WERI-Rb-1 (cell line): ENCODE measurements around the gene IGF2.
A peak's percentile ranks its signal among the peaks of the same experiment; 100 is the strongest.

Experiments used
- DNase-seq: peaks from one replicate; pipeline ENCODE4 v3.0.0-alpha.2; 2020
- H3K27ac ChIP-seq: fragments of 250-450 bp; sonication (Bioruptor Pico); 2 replicates; pipeline ENCODE4 v1.5.1; 2020; ENCODE audit warnings: mild to moderate bottlenecking, moderate library complexity
- H3K27me3 ChIP-seq: fragments of 250-450 bp; sonication (Bioruptor Pico); 2 replicates; pipeline ENCODE4 v1.5.1; 2021; ENCODE audit warnings: mild to moderate bottlenecking, low read depth, moderate library complexity; ENCODE audit not compliant: insufficient read depth, severe bottlenecking
- H3K36me3 ChIP-seq: fragments of 250-450 bp; sonication (Bioruptor Pico); 2 replicates; pipeline ENCODE4 v1.5.1; 2020; ENCODE audit warnings: mild to moderate bottlenecking, moderate library complexity
- H3K4me3 ChIP-seq: 2 replicates; pipeline ENCODE4 v1.5.1; 2011; ENCODE audit warnings: low read depth, mild to moderate bottlenecking, control low read depth, low read length
- H3K9me3 ChIP-seq: fragments of 250-450 bp; sonication (Bioruptor Pico); 2 replicates; pipeline ENCODE4 v1.5.1; 2021; ENCODE audit warnings: mild to moderate bottlenecking, moderate library complexity; ENCODE audit not compliant: severe bottlenecking
- TF ChIP-seq, protein P1 (sequence below): IDR thresholded peaks from 2 replicates; pipeline ENCODE4 v1.5.1; 2011; ENCODE audit warnings: low read depth, mild to moderate bottlenecking, control low read depth, inconsistent platforms, low read length

The IGF2 gene

DNA sequence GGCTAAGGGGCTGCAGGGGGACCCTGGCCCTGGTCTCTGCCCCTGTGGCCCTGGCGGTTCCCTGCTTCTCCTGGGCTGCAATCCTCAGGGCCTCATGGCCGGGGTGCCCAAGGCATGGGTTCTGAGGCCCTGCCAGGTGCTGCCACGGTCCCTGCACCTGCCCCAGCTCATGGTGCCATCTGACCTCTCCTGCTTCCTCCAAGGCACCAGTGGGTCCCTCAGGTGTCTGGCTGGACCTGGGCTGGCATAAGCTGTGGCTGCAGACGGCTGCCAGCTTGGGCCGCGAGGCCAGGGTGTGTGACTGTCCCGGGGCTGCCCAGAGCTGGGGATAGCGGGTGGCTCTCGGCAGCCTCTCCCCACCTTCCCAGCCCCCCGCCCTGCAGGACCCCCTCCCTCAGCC is 19.8 kb upstream of the IGF2 start:
- peaks cover 77% of the 10 kb centered on the region for H3K27me3 ChIP-seq

DNA sequence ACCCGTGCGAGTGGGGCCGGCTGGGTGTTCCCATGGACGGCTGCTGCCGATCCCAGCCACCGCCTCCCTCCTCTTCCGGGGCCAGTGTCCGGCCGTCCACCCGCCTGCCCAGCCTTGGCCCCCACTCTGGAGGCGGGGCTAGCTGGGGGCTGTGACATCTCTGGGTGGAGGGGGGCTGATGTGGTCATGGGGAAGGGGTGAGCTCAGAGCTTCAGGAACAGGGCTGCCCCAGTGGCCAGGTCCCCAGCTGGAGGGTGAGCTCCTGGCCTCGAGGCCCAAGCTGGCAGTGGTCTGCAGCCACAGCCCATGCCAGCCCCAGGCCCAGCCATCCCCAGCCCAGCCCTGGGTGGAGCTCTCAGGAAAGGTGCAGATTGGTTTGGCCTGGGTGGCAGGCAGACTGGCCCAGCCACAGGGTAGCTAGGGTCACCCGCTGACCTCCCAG is 19.1 kb upstream of the IGF2 start:
- Histone ChIP-seq H3K36me3 (no peaks in the 10 kb centered on the region), H3K4me3 (no peak overlapping the region), H3K27me3 (peaks cover 81% of the 10 kb centered on the region), H3K27ac (no peak overlapping the region), H3K9me3 (no peaks in the 10 kb centered on the region)
- TF ChIP-seq, protein P1, sequence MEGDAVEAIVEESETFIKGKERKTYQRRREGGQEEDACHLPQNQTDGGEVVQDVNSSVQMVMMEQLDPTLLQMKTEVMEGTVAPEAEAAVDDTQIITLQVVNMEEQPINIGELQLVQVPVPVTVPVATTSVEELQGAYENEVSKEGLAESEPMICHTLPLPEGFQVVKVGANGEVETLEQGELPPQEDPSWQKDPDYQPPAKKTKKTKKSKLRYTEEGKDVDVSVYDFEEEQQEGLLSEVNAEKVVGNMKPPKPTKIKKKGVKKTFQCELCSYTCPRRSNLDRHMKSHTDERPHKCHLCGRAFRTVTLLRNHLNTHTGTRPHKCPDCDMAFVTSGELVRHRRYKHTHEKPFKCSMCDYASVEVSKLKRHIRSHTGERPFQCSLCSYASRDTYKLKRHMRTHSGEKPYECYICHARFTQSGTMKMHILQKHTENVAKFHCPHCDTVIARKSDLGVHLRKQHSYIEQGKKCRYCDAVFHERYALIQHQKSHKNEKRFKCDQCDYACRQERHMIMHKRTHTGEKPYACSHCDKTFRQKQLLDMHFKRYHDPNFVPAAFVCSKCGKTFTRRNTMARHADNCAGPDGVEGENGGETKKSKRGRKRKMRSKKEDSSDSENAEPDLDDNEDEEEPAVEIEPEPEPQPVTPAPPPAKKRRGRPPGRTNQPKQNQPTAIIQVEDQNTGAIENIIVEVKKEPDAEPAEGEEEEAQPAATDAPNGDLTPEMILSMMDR: no peak
- DNase-seq: no peak

More for the DNA sequence above, 19.8 kb upstream of the IGF2 start:
- TF ChIP-seq, protein P1: no peak
- H3K27ac ChIP-seq: no peak overlapping the region
- no peak overlapping the region for H3K4me3 ChIP-seq
- H3K36me3 ChIP-seq: no peaks in the 10 kb centered on the region
- H3K9me3 ChIP-seq: no peaks in the 10 kb centered on the region
- DNase-seq: no peak

DNA sequence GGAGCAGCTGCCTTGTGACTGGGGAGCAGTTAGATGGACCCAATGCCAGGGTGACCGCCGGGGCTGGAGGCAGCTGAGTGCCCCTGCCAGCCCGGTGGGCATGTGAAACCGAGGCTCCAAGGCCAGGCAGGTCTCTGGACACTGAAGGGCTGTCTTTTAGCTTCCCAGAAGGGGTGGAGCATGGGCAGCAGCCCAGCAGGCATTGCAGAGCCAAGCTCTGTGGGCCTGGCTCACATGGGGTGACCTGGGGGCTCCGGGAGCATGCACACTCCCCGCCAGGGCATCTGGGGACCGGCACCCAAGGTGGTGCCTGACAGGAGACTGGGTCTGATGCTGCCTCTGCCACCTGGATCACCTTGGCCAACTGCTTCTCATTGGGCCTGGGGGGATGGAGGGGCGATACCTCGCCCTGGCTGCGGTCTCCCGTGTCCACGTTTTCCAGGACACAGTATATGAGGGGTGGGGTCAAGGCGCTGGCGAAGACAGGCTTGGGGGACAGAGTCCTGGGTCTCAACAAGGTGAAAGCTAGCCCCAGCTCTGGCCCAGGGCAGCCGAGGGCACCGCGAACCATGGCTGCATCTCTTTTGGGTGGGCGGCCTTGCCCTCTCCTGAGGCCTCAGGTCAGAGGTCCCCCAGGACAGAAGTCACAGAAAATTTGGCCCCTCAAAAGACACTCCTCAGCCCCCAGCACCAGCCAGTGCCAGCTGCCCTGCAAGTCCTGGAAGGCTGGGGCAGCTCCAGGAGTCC is 18.3 kb upstream of the IGF2 start:
- DNase-seq: no peak
- Histone ChIP-seq H3K9me3 (no peaks in the 10 kb centered on the region), H3K36me3 (no peaks in the 10 kb centered on the region), H3K27ac (no peak overlapping the region), H3K4me3 (no peak overlapping the region), H3K27me3 (peaks cover 81% of the 10 kb centered on the region)
- TF ChIP-seq, protein P1: no peak

DNA sequence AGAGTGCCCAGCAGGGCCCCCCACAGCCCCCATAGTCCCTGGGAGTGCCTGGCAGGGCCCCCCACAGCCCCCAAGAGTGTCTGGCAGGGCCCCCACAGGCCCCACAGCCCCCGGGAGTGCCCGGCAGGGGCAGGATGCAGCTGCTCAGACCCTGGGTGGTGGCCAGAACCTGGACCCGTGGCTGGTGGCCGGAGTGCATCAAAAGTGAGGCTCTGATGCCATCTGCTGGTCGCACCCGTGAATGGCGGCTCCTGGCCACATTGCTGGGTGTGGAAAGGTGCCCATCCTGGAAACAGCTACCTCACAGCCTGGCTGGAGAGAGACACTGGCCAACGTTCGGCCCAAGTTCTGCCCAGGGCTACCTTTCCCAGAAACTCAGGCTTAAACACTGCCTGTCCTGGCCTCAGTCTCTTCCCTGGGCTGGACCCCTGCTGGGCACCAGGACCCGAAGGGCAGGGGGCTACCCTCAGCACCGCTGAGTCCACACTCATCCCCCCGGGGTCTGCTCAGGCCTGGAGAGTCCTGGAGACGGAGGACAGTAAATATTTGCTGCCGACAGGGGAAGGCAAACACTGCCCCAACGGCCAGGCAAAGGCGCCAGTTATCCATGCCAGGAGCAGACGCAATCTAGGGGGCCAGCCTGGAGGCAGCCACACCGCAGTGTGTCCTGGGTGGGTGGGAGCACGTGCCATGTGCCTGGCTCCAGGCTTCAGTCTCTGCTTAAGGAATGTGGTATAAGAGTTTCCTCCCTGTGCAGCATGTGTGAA is 17.4 kb upstream of the IGF2 start:
- Histone ChIP-seq H3K4me3 (no peak overlapping the region), H3K9me3 (no peaks in the 10 kb centered on the region), H3K27ac (no peak overlapping the region), H3K36me3 (no peaks in the 10 kb centered on the region), H3K27me3 (peaks cover 82% of the 10 kb centered on the region)
- DNase-seq: peak; percentile 80
- TF ChIP-seq, protein P1: peak; percentile 93

DNA sequence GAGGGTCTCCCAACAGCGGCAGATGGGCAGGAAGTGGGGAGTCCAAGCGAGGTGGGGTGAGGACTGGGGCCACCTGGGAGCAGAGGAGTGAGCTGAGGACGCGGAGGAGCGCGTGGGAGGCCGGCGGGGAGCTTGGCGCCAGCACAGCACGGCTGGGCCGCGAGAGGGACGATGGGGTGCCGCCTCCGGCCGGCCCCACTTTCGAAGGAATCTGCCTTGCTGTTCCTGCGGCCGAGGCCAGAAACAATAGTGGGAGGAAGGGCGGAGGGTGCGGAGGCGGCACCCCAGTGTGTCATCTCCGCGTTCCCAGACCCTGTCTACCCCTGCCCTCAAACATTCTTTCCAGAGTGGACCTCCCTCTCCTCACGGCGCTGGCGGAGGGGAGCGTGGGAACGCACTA is 16.3 kb upstream of the IGF2 start:
- DNase-seq: no peak
- Histone ChIP-seq H3K27ac (no peak overlapping the region), H3K27me3 (peaks cover 86% of the 10 kb centered on the region), H3K9me3 (no peaks in the 10 kb centered on the region), H3K4me3 (no peak overlapping the region), H3K36me3 (no peaks in the 10 kb centered on the region)
- TF ChIP-seq, protein P1: no peak
